Esophagus squamous epithelium (tissue), 4 donors: ENCODE data around the gene TMEM98.

Source experiments
- POLR2A ChIP-seq, 4 donors: fragments of 450-650 bp; IDR thresholded peaks; one replicate each; pipeline ENCODE4 v1.6.1; 2017; ENCODE audit warnings: antibody characterized with exemption in 4 of 4, mild to moderate bottlenecking in 4 of 4, moderate library complexity in 3 of 4
- TF ChIP-seq, protein P1 (sequence below), 6 experiments: fragments of 450-650 bp in 4 of 6; fragments of 200-600 bp in 2 of 6; sonication (generic) in 2 of 6; IDR thresholded peaks; one replicate each; pipeline ENCODE4 v1.5.1; 2016 to 2019; ENCODE audit warnings: antibody characterized with exemption in 6 of 6, mild to moderate bottlenecking in 4 of 6, moderate library complexity in 4 of 6

DNA sequence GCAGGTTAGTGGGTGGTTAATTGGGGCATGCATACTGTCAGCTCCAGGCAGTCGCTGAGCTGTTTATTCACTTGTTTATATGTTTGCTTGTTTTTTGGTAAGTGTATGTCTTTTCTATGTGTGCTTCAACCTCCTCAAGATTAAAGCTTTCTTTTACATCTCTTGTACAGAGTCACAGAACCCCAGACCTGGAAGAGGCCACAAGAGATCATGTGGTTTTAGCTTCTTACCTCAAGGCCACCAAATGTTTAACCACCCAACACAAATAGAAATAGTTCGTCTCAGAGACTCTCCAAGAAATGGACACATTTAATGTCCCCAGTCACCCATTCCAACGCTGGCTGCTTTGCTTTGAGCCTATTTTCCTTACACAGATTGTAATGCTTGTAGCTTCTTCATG, 11.8 kb upstream of the TMEM98 start:
- TF ChIP-seq, protein P1, sequence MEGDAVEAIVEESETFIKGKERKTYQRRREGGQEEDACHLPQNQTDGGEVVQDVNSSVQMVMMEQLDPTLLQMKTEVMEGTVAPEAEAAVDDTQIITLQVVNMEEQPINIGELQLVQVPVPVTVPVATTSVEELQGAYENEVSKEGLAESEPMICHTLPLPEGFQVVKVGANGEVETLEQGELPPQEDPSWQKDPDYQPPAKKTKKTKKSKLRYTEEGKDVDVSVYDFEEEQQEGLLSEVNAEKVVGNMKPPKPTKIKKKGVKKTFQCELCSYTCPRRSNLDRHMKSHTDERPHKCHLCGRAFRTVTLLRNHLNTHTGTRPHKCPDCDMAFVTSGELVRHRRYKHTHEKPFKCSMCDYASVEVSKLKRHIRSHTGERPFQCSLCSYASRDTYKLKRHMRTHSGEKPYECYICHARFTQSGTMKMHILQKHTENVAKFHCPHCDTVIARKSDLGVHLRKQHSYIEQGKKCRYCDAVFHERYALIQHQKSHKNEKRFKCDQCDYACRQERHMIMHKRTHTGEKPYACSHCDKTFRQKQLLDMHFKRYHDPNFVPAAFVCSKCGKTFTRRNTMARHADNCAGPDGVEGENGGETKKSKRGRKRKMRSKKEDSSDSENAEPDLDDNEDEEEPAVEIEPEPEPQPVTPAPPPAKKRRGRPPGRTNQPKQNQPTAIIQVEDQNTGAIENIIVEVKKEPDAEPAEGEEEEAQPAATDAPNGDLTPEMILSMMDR (IDR thresholded peaks at IDR 0.05): no peak
- no peak for TF ChIP-seq POLR2A (IDR thresholded peaks at IDR 0.05)
